HuH-7.5 (cell line): ENCODE measurements around the gene HELZ2.

Experiments
- DNase-seq: peaks from one replicate; pipeline ENCODE4 v3.0.0; 2011; ENCODE audit warnings: low spot score

Gene HELZ2

GRCh38 chr20:63552481-63553249 is 21.4 kb downstream of the HELZ2 start:
- DNase-seq = no peak

- DNase-seq = no peak
Observed at GRCh38 chr20:63551068-63551467, 23.0 kb downstream of the HELZ2 start.

DNA sequence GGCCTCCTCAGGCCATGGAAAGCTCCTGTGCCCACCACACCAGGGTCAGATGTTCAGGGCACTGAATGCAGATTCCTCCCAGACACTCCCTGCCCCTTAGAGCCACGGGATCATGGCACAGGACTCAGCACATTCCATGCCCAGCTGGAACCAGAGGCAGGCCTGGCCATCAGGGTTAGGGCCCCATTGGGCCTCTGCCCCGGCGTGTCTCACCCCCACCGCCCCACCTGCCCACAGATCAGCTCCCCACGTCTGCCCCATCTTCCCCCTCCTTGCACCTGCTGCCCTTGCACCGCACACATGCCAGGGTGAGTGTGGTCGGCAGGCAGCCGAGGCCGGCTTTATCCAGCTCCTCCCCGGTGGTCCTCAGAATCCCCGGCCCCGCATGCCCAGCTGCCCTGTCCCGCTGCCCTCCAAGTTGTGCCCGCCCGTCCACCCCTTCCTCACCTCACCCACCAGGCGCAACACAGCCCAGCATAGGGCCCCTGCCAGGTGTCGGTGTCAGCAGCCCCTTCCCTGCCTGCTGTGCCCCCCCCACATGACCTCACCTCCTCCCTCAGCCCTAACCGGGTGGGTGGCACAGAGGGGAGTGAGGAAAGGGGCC is 24.3 kb downstream of the HELZ2 start:
- no peak for DNase-seq

- DNase-seq = no peak
Observed at GRCh38 chr20:63549019-63549418, 25.0 kb downstream of the HELZ2 start.

DNA sequence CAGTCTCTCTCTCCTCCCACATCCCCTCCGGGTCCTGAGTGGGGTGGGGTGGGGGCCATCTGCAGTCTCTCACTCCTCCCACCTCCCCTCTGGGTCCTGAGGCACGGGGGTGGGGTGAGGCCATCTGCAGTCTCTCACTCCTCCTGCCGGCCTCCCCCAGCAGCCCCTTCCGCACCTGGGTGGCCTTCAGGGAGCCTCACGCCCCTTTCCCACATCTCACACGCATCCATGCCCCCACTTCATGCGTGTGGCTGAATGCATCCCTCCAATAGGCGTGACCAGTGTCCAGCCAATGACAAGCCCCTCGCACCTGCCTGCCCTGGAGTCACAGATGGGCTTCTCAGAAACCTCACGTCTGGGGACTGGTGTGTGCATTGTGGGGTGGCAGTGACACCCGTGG is 25.5 kb downstream of the HELZ2 start:
- no peak for DNase-seq

DNA sequence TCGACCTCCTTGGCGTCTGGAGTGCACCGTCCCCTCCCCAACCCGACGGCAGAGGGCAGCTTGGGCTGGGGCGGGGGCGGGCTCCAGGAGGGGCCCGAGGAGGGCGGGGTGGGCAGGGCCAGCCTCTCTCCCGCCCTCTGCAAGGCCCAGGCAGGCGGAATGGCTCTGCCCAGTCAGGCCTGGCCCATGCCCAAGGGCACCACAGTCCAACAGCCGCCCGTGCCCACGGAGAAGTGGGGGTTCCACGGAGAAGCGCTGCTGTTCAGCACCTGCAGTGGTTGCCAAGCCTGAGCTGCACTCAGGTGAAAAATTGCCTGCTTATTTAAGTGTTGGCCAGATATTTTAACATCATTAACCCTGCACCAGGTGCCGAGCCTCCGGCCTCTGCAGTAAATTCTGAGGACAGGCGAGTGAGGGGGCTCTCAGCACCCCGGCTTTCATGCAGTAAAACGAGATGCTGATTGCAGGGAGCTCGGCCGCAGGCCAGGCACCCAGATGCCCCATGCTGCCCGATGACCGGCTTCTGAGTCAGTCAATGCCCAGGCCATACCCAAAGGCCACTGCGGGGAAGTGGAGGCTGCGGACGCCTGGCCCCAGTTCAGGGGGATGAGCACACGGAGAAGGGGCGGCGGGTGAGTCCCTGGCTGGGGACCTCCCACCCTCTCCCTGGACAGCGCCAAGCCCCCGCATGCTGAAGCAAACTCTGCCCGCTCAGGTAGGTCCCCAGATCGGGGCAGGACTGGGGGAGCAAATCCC is 26.1 kb downstream of the HELZ2 start, which contains the start of gene SRMS:
SRMS (minus strand) TSS at position 25 of the 756 bp plus-strand sequence. CDS start 286 bp downstream, outside the sequence.
- no peak for DNase-seq

DNA sequence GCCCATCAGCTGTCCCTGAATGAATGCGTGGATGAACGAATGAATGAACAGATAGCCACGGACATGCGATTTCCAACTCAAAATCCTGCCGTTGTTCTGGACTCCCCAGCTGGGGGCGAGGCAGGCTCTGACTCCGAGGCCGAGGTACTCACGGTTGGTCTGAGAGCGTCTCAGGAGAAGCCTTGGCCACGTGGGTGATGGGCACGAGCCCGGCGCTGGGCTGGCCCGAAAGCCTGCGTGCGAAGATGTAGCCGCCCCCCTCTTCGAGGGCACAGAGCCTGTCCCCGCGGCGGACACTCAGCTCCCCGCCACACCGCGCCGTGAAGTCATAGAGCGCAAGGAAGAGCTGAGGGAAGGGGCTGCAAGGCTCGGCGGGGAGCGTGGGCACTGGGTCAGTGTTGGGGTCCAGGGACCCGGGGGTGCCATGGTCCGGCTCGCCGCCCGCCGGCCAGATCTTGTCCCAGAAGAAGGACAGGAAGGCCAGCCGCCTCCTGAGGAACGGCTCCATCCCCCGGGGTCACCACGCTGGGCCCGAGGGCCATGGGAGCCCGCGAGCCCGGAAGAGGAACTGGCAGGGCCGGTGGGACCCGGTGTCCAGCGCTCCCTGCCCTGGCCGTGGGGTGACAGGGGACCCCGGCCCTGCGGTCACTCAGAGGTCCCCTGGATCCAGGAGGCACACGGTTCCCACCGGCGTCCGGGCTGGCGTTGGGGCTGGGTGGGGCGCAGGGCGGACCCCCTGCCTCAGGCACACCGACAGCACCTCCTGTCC is 26.9 kb downstream of the HELZ2 start:
- no peak for DNase-seq

DNA sequence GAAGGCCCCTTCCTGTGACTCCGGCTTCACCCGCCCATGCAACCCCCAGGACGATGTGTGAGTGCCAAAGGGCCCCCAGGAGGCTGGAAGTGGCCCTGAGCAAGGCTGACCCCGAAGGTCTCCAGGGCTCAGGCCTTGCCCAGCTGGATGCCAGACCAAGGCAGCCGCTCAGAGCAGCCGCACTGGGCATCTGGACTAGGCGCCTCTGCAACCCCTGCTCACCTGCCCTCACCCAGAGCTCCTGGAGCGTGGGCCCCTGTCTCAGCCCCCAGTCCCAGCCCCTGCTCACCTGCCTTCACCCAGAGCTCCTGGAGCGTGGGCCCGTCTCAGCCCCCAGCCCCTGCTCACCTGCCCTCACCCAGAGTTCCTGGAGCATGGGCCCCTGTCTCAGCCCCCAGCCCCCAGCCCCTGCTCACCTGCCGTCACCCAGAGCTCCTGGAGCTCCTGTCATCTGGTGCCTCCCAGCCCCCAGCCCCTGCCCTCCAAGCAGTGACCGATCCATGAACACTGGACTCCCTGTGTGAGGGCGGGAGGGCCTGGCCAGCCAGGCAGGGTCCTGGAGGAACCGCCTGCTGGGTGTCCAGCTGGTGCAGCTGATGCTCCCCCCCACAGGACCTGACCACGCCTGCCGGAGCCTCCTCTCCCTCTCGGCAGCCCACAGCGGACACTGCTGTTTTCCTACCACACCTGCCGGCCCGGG is 27.6 kb downstream of the HELZ2 start:
- no peak for DNase-seq

- no peak for DNase-seq
Observed at GRCh38 chr20:63545814-63546213, 28.2 kb downstream of the HELZ2 start.

DNA sequence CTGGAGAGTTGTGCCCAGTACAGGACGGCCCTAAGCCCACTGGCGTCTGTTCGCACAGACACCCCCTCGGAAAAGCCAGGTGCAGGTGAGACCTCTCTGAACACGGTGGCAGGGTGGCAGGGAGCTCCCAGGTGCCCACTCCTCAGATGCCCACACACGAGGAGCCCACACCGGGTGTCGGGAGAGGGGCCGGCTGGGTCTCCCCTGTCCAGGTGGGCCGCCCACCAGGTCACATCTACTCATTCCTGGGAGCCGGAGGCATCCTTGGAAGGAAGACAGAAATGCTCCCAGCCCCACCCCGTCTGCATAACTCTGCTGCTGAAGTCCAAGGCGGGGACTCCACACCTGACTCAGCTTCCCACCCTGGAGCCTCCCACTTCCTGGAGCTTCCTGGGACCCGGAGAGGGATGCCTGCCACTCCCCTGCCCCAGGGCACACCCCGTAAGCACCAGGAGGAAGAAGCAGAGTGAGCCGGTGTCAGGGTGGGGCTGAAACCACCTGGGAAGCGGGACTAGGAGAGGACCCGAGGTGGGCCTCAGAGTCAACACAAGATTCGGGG is 29.0 kb downstream of the HELZ2 start:
- DNase-seq = peak; percentile 59

DNA sequence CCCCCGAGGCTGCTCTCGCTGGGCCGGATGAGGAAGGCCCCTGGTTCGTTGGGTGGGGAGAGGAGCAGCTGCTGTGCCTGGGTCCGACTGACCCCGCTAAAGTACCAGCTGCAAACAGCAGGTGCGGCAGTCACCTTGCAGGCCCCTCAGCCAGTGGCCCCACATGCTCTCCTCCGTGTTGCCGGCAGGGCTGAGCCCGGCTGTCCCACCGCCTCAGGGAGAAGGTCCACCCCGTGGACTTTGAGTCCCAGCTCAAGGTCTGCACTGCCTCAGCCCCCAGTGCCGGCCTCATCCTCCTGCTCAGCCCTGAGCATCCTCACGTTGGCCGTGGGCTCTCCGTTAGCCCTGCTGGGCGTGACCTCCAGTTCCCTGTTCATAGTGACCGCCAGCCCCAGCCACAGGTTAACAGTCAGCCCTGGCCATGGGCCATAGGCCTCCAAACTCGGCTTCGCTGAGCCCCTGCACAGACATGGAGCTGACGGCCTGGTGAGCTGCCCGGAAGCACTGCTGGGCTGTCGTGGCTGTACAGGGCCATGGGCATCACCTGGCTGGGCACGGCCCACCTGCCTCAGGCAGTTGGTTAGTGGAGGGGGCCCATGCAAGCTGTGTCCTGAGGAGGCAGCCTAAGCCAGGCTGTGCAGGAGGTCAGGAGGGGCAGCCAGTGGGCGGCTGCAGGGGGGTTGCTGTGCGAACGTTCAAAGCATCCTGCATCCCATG is 29.6 kb downstream of the HELZ2 start:
- peak; percentile 64 for DNase-seq

DNA sequence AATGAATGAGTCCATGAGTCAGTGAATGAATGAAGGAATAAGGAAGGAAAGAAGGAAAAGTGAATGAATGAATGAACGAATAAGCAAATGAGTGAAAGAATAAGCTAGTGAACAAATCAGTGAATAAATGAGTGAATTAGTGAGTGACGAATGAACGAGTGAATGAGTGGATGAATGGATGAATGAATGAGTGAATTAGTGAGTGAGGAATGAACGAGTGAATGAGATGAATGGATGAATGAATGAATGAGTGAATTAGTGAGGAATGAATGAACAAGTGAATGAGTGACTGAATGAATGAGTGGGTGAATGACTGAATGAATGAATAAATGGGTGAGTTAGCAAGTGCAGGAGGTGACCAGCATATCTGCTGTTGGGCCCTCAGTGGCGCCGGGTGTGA is 30.3 kb downstream of the HELZ2 start:
- no peak for DNase-seq

DNA sequence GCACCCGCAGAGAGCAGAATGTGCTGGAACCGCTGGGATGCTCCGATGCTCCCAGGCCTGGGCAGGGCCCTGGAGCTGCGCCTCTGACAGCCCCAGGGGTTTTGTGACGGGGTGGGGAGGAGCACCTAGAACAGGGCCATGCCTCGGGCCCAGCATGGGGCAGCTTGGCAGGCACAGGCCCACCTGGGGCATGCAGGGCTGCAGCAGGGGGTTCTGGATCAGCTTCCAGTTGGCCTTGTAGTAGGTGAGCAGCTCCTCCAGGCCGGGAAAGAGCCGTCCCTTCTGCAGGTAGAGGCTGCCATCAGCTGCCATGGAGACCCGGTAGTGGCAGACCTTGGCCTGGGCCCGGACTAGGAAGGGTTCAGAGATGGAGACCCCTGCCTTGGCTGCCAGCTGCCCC is 30.9 kb downstream of the HELZ2 start:
- no peak for DNase-seq

- no peak for DNase-seq
Observed at GRCh38 chr20:63542696-63543095, 31.3 kb downstream of the HELZ2 start.

GRCh38 chr20:63542031-63542559 is 31.9 kb downstream of the HELZ2 start:
- DNase-seq = no peak

DNA sequence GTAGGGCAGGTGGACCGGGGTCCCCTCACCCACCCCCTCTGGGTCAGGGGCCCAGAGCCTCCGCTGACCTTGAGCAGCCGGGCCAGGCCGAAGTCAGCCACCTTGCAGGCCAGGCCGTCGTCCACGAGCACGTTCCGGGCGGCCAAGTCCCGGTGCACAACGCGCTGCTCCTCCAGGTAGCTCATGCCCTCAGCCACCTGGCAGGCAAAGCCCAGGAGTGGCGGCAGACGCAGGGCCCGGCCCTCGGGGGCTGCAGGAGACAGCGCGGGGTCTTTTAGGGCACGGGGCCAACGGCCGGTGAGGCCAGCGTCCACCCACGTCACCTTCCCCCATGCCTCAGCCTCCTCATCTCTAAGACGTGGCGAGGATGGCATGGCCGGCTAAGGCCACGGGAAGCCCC is 32.7 kb downstream of the HELZ2 start:
- DNase-seq = no peak

DNA sequence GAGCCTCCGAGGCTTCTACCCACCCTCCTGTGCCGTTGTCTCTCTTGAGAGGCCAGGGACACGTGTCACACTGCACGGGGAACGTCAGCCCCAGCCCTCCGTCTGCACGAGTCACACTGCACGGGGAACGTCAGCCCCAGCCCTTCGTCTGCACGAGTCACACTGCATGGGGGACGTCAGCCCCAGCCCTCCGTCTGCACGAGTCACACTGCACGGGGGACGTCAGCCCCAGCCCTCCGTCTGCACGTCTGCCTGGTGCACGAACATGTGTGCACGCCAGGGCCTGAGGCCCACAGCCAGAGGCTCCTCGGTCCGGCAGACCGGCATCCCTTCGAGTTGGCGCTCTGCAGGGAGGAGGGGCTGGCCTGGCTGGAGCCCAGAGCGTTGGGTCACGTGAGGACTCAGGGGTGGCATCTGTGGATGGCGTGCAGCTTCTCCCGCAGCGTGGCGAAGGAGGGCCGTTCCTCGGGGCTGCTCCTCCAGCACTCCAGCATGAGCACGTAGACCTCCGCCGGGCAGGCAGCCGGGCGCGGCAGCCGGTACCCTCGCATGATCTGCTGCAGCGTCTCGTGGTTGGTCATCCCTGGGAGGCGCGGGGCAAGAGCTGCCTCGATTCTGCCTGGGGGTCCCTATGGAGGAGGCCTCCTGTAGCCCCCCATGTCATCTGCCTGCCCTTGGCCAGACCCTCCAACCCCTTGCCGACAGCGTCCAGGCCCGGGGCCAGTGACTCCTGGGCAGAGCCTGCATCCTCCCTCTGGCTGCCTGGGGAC is 33.4 kb downstream of the HELZ2 start:
- no peak for DNase-seq

GRCh38 chr20:63539441-63540370 is 34.3 kb downstream of the HELZ2 start:
- DNase-seq = no peak

DNA sequence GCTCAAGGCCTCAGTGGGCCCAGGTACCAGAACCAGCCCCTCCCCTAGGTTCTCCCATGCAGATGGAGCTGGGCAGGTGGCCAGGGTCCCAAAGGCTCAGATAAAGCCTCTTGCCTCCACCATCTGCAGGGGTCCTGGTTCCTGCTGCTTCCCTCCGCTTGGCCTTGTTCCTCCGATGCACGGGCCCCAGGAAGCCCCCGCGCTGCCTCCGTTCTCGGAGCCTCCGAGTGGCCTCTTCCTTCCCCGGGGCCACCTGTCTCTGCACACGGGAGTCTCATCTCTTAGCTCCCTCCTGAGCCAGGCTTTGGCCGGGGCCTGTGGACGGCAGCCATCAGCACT is 35.0 kb downstream of the HELZ2 start:
- DNase-seq = no peak
